HEK293 (cell line): ENCODE measurements around the gene ATP8A2.

Experiments
- CTCF ChIA-PET: fragments of 350-600 bp; formaldehyde crosslinking; extraction: SDS; loops from one replicate; lab custom pipeline; 2021; ENCODE audit warnings: antibody characterized with exemption; lab: Yijun Ruan, JAX
- POLR2A ChIA-PET: fragments of 300-600 bp; formaldehyde crosslinking; extraction: SDS; loops from one replicate; lab custom pipeline; 2020; ENCODE audit warnings: antibody characterized with exemption, inconsistent platforms; lab: Yijun Ruan, JAX
- H3K27ac ChIP-seq: fragments of 200-500 bp; sonication (Bioruptor generic); 2 replicates; pipeline ENCODE4 v1.5.1; 2014; ENCODE audit warnings: low read depth, low read length, control low read depth, inconsistent platforms; ENCODE audit errors: extremely low read depth
- H3K36me3 ChIP-seq, 2 experiments: fragments of 200-500 bp in 1 of 2; sonication (Bioruptor generic) in 1 of 2; 1 replicate in 1 of 2; 2 replicates in 1 of 2; pipeline ENCODE4 v1.5.1; 2014 to 2017; ENCODE audit warnings: inconsistent platforms in 2 of 2, low read length in 2 of 2; ENCODE audit not compliant: control insufficient read depth in 2 of 2, insufficient read depth in 1 of 2
- H3K4me1 ChIP-seq: fragments of 200-500 bp; sonication (Bioruptor generic); 2 replicates; pipeline ENCODE4 v1.5.1; 2014; ENCODE audit warnings: mild to moderate bottlenecking, low read length, inconsistent platforms; ENCODE audit not compliant: control insufficient read depth, insufficient read depth
- H3K4me3 ChIP-seq: 2 replicates; pipeline ENCODE4 v1.5.1; 2011; ENCODE audit warnings: low read depth, mild to moderate bottlenecking, control low read depth, low read length, moderate library complexity
- H3K9me3 ChIP-seq: fragments of 200-500 bp; sonication (Bioruptor generic); 2 replicates; pipeline ENCODE4 v1.5.1; 2014; ENCODE audit warnings: low read depth, low read length, inconsistent platforms; ENCODE audit not compliant: control insufficient read depth, insufficient read depth
- EGR2 ChIP-seq: fragments of 450-650 bp; formaldehyde crosslinking; IDR thresholded peaks from 2 replicates; pipeline ENCODE4 v1.5.1; 2016; ENCODE audit warnings: low read depth, missing biosample characterization, missing genetic modification characterization
- GLIS2 ChIP-seq: fragments of 450-650 bp; formaldehyde crosslinking; IDR thresholded peaks from 2 replicates; pipeline ENCODE4 v1.5.1; 2016; ENCODE audit warnings: missing biosample characterization, missing genetic modification characterization
- KLF9 ChIP-seq: fragments of 450-650 bp; formaldehyde crosslinking; IDR thresholded peaks from 2 replicates; pipeline ENCODE4 v1.5.1; 2016; ENCODE audit warnings: missing biosample characterization, missing genetic modification characterization, low read depth
- SP7 ChIP-seq: fragments of 450-650 bp; formaldehyde crosslinking; IDR thresholded peaks from 2 replicates; pipeline ENCODE4 v1.5.1; 2016; ENCODE audit warnings: missing biosample characterization, missing genetic modification characterization
- ZBTB8A ChIP-seq: fragments of 450-650 bp; formaldehyde crosslinking; IDR thresholded peaks from 2 replicates; pipeline ENCODE4 v1.5.1; 2016; ENCODE audit warnings: missing biosample characterization, missing genetic modification characterization
- ZFHX2 ChIP-seq: fragments of 450-650 bp; formaldehyde crosslinking; conservative IDR thresholded peaks from 2 replicates; pipeline ENCODE4 v1.5.1; 2016; ENCODE audit warnings: missing biosample characterization, missing genetic modification characterization
- ZNF292 ChIP-seq: fragments of 450-650 bp; formaldehyde crosslinking; IDR thresholded peaks from 2 replicates; pipeline ENCODE4 v1.5.1; 2016; ENCODE audit warnings: low read depth, missing biosample characterization, missing genetic modification characterization, borderline replicate concordance
- ZNF354C ChIP-seq: fragments of 450-650 bp; formaldehyde crosslinking; IDR thresholded peaks from 2 replicates; pipeline ENCODE4 v1.5.1; 2016; ENCODE audit warnings: missing biosample characterization, missing genetic modification characterization, low read depth, borderline replicate concordance
- ZNF394 ChIP-seq: fragments of 450-650 bp; formaldehyde crosslinking; IDR thresholded peaks from 2 replicates; pipeline ENCODE4 v1.5.1; 2016; ENCODE audit warnings: missing biosample characterization, missing genetic modification characterization, mild to moderate bottlenecking, moderate library complexity, borderline replicate concordance
- ZNF510 ChIP-seq: fragments of 450-650 bp; formaldehyde crosslinking; IDR thresholded peaks from 2 replicates; pipeline ENCODE4 v1.5.1; 2018; ENCODE audit warnings: mild to moderate bottlenecking, missing genetic modification characterization, missing biosample characterization; ENCODE audit not compliant: insufficient replicate concordance
- ZNF561 ChIP-seq: fragments of 450-650 bp; IDR thresholded peaks from 2 replicates; pipeline ENCODE4 v1.5.1; 2018; ENCODE audit warnings: missing biosample characterization, missing genetic modification characterization, borderline replicate concordance
- ZNF654 ChIP-seq: fragments of 450-650 bp; formaldehyde crosslinking; IDR thresholded peaks from 2 replicates; pipeline ENCODE4 v1.5.1; 2016; ENCODE audit warnings: low read depth, missing biosample characterization, missing genetic modification characterization
- ZNF791 ChIP-seq: fragments of 450-650 bp; formaldehyde crosslinking; IDR thresholded peaks from 2 replicates; pipeline ENCODE4 v1.5.1; 2016; ENCODE audit warnings: missing biosample characterization, missing genetic modification characterization
- ZXDB ChIP-seq: fragments of 450-650 bp; formaldehyde crosslinking; IDR thresholded peaks from 2 replicates; pipeline ENCODE4 v1.5.1; 2016; ENCODE audit warnings: missing biosample characterization, missing genetic modification characterization
- TF ChIP-seq, protein P1 (sequence below): fragments of 450-650 bp; formaldehyde crosslinking; IDR thresholded peaks from 2 replicates; pipeline ENCODE4 v1.5.1; 2016; ENCODE audit warnings: missing biosample characterization, missing genetic modification characterization
- TF ChIP-seq, protein P2 (sequence below): fragments of 450-650 bp; formaldehyde crosslinking; IDR thresholded peaks from 2 replicates; pipeline ENCODE4 v1.5.1; 2016; ENCODE audit warnings: missing biosample characterization, missing genetic modification characterization
- TF ChIP-seq, protein P3 (sequence below): fragments of 450-650 bp; formaldehyde crosslinking; optimal IDR thresholded peaks from 2 replicates; pipeline ENCODE3; 2016; ENCODE audit warnings: missing biosample characterization, mild to moderate bottlenecking, missing genetic modification characterization
- TF ChIP-seq, protein P4 (sequence below): fragments of 450-650 bp; formaldehyde crosslinking; IDR thresholded peaks from 2 replicates; pipeline ENCODE4 v1.5.1; 2016; ENCODE audit warnings: missing biosample characterization, missing genetic modification characterization
- TF ChIP-seq, protein P5 (sequence below): fragments of 450-650 bp; formaldehyde crosslinking; IDR thresholded peaks from 2 replicates; pipeline ENCODE4 v1.5.1; 2017; ENCODE audit warnings: missing biosample characterization, missing genetic modification characterization
- TF ChIP-seq, protein P6 (sequence below): fragments of 450-650 bp; formaldehyde crosslinking; IDR thresholded peaks from 2 replicates; pipeline ENCODE4 v1.5.1; 2017; ENCODE audit warnings: missing biosample characterization, missing genetic modification characterization
- TF ChIP-seq, protein P7 (sequence below): fragments of 450-650 bp; formaldehyde crosslinking; IDR thresholded peaks from 2 replicates; pipeline ENCODE4 v1.5.1; 2016; ENCODE audit warnings: missing biosample characterization, missing genetic modification characterization

ATP8A2 gene

DNA sequence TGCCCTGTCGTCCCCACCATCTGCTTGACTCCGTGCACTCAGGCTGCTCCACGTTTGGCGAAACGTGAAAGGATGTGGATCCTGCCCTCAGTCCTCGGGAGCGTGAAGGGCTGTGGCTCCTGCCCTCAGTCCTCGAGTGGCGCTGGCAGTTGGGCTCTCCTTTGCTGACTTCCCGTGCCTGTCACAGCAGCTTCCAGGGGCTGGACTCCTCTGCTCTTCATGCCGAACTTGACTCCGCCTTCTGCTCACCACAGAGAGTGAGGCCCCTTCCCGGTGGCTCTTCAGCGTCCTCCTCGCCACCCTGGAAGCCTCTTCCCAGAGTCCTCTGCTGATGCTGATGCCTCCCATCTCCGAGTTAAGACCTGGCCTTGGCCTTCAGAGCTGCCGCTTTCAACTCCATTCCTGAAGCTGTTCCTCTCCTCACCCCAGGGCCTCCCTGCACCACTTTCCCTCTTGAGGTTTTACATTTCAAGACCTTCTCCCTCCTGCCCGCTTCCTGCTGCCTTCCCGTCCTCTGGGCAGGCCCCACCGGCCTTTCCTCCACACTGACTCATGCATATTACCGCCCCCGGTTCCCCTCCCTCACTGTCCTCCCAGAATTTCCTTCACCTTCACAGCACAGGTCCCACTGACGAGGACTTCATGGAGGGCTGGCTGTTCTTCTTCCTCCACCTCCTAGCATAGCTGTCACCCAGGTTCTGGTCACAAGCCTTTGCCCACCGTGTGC, 568.4 kb downstream of the ATP8A2 start:
- Histone ChIP-seq H3K36me3 (no peaks in the 10 kb centered on the region), H3K4me1 (no peaks in the 10 kb centered on the region), H3K27ac (no peak overlapping the region)
- POLR2A ChIA-PET = no interaction called here
- TF ChIP-seq EGR2 (tag by site-specific recombination) (peak; percentile 50), ZFHX2 (tag by site-specific recombination) (peak; percentile 49), ZNF510 (no peak), GLIS2 (tag by site-specific recombination) (no peak), ZNF354C (tag by site-specific recombination) (no peak), ZBTB8A (no peak)
- TF ChIP-seq, protein P1, sequence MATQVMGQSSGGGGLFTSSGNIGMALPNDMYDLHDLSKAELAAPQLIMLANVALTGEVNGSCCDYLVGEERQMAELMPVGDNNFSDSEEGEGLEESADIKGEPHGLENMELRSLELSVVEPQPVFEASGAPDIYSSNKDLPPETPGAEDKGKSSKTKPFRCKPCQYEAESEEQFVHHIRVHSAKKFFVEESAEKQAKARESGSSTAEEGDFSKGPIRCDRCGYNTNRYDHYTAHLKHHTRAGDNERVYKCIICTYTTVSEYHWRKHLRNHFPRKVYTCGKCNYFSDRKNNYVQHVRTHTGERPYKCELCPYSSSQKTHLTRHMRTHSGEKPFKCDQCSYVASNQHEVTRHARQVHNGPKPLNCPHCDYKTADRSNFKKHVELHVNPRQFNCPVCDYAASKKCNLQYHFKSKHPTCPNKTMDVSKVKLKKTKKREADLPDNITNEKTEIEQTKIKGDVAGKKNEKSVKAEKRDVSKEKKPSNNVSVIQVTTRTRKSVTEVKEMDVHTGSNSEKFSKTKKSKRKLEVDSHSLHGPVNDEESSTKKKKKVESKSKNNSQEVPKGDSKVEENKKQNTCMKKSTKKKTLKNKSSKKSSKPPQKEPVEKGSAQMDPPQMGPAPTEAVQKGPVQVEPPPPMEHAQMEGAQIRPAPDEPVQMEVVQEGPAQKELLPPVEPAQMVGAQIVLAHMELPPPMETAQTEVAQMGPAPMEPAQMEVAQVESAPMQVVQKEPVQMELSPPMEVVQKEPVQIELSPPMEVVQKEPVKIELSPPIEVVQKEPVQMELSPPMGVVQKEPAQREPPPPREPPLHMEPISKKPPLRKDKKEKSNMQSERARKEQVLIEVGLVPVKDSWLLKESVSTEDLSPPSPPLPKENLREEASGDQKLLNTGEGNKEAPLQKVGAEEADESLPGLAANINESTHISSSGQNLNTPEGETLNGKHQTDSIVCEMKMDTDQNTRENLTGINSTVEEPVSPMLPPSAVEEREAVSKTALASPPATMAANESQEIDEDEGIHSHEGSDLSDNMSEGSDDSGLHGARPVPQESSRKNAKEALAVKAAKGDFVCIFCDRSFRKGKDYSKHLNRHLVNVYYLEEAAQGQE (tag by site-specific recombination) = no peak
- TF ChIP-seq, protein P2, sequence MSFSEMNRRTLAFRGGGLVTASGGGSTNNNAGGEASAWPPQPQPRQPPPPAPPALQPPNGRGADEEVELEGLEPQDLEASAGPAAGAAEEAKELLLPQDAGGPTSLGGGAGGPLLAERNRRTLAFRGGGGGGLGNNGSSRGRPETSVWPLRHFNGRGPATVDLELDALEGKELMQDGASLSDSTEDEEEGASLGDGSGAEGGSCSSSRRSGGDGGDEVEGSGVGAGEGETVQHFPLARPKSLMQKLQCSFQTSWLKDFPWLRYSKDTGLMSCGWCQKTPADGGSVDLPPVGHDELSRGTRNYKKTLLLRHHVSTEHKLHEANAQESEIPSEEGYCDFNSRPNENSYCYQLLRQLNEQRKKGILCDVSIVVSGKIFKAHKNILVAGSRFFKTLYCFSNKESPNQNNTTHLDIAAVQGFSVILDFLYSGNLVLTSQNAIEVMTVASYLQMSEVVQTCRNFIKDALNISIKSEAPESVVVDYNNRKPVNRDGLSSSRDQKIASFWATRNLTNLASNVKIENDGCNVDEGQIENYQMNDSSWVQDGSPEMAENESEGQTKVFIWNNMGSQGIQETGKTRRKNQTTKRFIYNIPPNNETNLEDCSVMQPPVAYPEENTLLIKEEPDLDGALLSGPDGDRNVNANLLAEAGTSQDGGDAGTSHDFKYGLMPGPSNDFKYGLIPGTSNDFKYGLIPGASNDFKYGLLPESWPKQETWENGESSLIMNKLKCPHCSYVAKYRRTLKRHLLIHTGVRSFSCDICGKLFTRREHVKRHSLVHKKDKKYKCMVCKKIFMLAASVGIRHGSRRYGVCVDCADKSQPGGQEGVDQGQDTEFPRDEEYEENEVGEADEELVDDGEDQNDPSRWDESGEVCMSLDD (tag by site-specific recombination) = no peak
- TF ChIP-seq, protein P3, sequence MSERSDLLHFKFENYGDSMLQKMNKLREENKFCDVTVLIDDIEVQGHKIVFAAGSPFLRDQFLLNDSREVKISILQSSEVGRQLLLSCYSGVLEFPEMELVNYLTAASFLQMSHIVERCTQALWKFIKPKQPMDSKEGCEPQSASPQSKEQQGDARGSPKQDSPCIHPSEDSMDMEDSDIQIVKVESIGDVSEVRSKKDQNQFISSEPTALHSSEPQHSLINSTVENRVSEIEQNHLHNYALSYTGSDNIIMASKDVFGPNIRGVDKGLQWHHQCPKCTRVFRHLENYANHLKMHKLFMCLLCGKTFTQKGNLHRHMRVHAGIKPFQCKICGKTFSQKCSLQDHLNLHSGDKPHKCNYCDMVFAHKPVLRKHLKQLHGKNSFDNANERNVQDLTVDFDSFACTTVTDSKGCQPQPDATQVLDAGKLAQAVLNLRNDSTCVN (tag by site-specific recombination) = no peak
- TF ChIP-seq, protein P4, sequence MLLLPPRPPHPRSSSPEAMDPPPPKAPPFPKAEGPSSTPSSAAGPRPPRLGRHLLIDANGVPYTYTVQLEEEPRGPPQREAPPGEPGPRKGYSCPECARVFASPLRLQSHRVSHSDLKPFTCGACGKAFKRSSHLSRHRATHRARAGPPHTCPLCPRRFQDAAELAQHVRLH (tag by site-specific recombination) = no peak
- TF ChIP-seq, all 188 proteins: peak for 2
- CTCF ChIA-PET = no interaction called here
- Histone ChIP-seq H3K4me3 (no peak overlapping the region), H3K9me3 (no peaks in the 10 kb centered on the region)

DNA sequence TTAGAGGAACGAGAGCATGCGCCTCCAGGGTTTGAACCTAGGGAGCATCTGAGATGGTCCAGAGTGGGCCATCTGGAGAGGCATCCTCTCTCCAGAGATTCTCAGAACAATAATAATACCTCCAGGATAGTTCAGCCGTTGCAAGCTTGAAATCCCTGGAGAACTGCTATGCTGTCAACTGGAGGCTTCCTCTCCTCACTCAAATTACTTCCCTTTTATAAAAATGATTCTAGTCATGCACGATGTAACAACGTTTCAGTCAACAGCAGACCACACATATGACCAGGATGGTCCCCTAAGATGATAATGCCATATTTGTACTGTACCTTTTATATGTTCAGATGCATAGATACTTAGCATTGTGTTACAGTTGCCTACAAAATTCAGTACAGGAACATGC, 571.3 kb downstream of the ATP8A2 start:
- H3K36me3 ChIP-seq = no peaks in the 10 kb centered on the region
- H3K27ac ChIP-seq = no peak overlapping the region
- no peaks in the 10 kb centered on the region for H3K9me3 ChIP-seq
- no peak overlapping the region for H3K4me3 ChIP-seq
- ChIA-PET POLR2A (no interaction called here), CTCF (no interaction called here)
- H3K4me1 ChIP-seq = no peaks in the 10 kb centered on the region
- TF ChIP-seq, protein P5, sequence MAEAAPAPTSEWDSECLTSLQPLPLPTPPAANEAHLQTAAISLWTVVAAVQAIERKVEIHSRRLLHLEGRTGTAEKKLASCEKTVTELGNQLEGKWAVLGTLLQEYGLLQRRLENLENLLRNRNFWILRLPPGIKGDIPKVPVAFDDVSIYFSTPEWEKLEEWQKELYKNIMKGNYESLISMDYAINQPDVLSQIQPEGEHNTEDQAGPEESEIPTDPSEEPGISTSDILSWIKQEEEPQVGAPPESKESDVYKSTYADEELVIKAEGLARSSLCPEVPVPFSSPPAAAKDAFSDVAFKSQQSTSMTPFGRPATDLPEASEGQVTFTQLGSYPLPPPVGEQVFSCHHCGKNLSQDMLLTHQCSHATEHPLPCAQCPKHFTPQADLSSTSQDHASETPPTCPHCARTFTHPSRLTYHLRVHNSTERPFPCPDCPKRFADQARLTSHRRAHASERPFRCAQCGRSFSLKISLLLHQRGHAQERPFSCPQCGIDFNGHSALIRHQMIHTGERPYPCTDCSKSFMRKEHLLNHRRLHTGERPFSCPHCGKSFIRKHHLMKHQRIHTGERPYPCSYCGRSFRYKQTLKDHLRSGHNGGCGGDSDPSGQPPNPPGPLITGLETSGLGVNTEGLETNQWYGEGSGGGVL = no peak
- no peak for TF ChIP-seq ZNF561
- no peak for TF ChIP-seq ZNF394 (tag by site-specific recombination)
- no peak for TF ChIP-seq ZNF354C (tag by site-specific recombination)
- TF ChIP-seq, protein P6, sequence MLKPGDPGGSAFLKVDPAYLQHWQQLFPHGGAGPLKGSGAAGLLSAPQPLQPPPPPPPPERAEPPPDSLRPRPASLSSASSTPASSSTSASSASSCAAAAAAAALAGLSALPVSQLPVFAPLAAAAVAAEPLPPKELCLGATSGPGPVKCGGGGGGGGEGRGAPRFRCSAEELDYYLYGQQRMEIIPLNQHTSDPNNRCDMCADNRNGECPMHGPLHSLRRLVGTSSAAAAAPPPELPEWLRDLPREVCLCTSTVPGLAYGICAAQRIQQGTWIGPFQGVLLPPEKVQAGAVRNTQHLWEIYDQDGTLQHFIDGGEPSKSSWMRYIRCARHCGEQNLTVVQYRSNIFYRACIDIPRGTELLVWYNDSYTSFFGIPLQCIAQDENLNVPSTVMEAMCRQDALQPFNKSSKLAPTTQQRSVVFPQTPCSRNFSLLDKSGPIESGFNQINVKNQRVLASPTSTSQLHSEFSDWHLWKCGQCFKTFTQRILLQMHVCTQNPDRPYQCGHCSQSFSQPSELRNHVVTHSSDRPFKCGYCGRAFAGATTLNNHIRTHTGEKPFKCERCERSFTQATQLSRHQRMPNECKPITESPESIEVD = no peak
- TF ChIP-seq ZNF654 (tag by site-specific recombination) = no peak
- TF ChIP-seq KLF9 (tag by site-specific recombination) = no peak
- TF ChIP-seq ZNF791 = no peak
- TF ChIP-seq, protein P7, sequence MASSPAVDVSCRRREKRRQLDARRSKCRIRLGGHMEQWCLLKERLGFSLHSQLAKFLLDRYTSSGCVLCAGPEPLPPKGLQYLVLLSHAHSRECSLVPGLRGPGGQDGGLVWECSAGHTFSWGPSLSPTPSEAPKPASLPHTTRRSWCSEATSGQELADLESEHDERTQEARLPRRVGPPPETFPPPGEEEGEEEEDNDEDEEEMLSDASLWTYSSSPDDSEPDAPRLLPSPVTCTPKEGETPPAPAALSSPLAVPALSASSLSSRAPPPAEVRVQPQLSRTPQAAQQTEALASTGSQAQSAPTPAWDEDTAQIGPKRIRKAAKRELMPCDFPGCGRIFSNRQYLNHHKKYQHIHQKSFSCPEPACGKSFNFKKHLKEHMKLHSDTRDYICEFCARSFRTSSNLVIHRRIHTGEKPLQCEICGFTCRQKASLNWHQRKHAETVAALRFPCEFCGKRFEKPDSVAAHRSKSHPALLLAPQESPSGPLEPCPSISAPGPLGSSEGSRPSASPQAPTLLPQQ = no peak
- no peak for TF ChIP-seq ZXDB (tag by site-specific recombination)
- no peak for TF ChIP-seq SP7 (tag by site-specific recombination)
- no peak for TF ChIP-seq ZNF292 (tag by site-specific recombination)
